HCT116 (cell line): Measurements from ENCODE around the gene PSMB5. TPM values are rescaled to one million over a fixed set of nuclear protein-coding genes. Genes with fewer than 3 reads are reported as not detected.

Experiments
- ATAC-seq: fragments of 200-7000 bp; cut with Tn5 transposase; 2 replicates; pipeline ENCODE4 v1.9.1; 2020; ENCODE audit warnings: mild to moderate bottlenecking, moderate library complexity
- BruUV-seq: library from RNA; stranded (reverse); fragments of 400-500 nt; replicated peaks from 2 replicates; lab custom pipeline; 2021; lab: Mats Ljungman, UMichigan
- CTCF ChIA-PET: fragments of 300-600 bp; sonication (Branson Sonifier 250); formaldehyde crosslinking; loops from one replicate; lab custom pipeline; 2021; ENCODE audit warnings: antibody characterized with exemption; lab: Charles Lee
- POLR2A ChIA-PET: fragments of 300-600, 350-600 bp; sonication (Branson Sonifier 250); formaldehyde crosslinking; loops from one replicate; lab custom pipeline; 2021; ENCODE audit warnings: antibody characterized with exemption; lab: Charles Lee
- RAD21 ChIA-PET, 2 experiments: fragments of 300-600 bp; sonication (Branson Sonifier 250); formaldehyde crosslinking; loops; one replicate each; lab custom pipeline; 2023; ENCODE audit warnings: low total read pairs in 2 of 2; ENCODE audit not compliant: uncharacterized antibody in 2 of 2, unreplicated experiment in 2 of 2, low non-redundant PET in 1 of 2; lab: Charles Lee
- DNase-seq: peaks from one replicate; pipeline ENCODE4 v3.0.0-alpha.2; 2010; ENCODE audit warnings: low read depth, low spot score
- H2AFZ ChIP-seq: fragments of 200-600 bp; shearing (Covaris generic), sonication (generic); 2 replicates; pipeline ENCODE4 v1.6.1; 2017; ENCODE audit warnings: low read depth, mixed run types, mixed read lengths, antibody characterized with exemption, low read length; ENCODE audit not compliant: poor library complexity, severe bottlenecking
- H3K27ac ChIP-seq: 2 replicates; pipeline ENCODE4 v1.5.1; 2012; ENCODE audit warnings: low read depth, low read length
- H3K27me3 ChIP-seq: fragments of 200-600 bp; sonication (generic); 2 replicates; pipeline ENCODE4 v1.6.1; 2016; ENCODE audit warnings: mixed run types, low read length, mixed read lengths; ENCODE audit not compliant: insufficient read depth
- H3K36me3 ChIP-seq, 2 experiments: fragments of 200-500 bp in 1 of 2; fragments of 200-600 bp in 1 of 2; sonication (Bioruptor generic) in 1 of 2; sonication (generic) in 1 of 2; 2 replicates each; pipeline versions ENCODE4 v1.5.1 to v1.6.1; 2014 to 2016; ENCODE audit warnings: low read length in 2 of 2, inconsistent platforms in 1 of 2, mixed read lengths in 1 of 2, mixed run types in 1 of 2; ENCODE audit not compliant: insufficient read depth in 2 of 2, control insufficient read depth in 1 of 2
- H3K4me1 ChIP-seq, 2 experiments: fragments of 200-600 bp in 1 of 2; sonication (generic) in 1 of 2; 2 replicates each; pipeline versions ENCODE4 v1.5.1 to v1.6.1; 2012 to 2017; ENCODE audit warnings: low read length in 2 of 2, inconsistent platforms in 1 of 2, mild to moderate bottlenecking in 1 of 2, mixed read lengths in 1 of 2, mixed run types in 1 of 2, moderate library complexity in 1 of 2; ENCODE audit not compliant: insufficient read depth in 2 of 2, control insufficient read depth in 1 of 2
- H3K4me2 ChIP-seq: fragments of 200-600 bp; sonication (generic); 2 replicates; pipeline ENCODE4 v1.6.1; 2017; ENCODE audit warnings: mixed run types, low read length, mixed read lengths
- H3K4me3 ChIP-seq, 2 experiments: fragments of 200-600 bp in 1 of 2; sonication (generic) in 1 of 2; replicated peaks in 1 of 2; 2 replicates each; pipeline ENCODE4 v1.5.1; 2011 to 2016; ENCODE audit warnings: low read length in 2 of 2, control low read depth in 1 of 2, low read depth in 1 of 2, mild to moderate bottlenecking in 1 of 2, mixed read lengths in 1 of 2, mixed run types in 1 of 2
- H3K79me2 ChIP-seq: fragments of 200-600 bp; sonication (generic); 2 replicates; pipeline ENCODE4 v1.6.1; 2017; ENCODE audit warnings: mild to moderate bottlenecking, mixed run types, low read length, moderate library complexity, mixed read lengths; ENCODE audit not compliant: insufficient read depth
- H3K9ac ChIP-seq: fragments of 200-600 bp; sonication (generic); 2 replicates; pipeline ENCODE4 v1.6.1; 2016; ENCODE audit warnings: low read length, mixed read lengths
- H3K9me2 ChIP-seq: fragments of 200-600 bp; sonication (generic), shearing (Covaris generic); 2 replicates; pipeline ENCODE4 v1.6.1; 2017; ENCODE audit warnings: mixed run types, mild to moderate bottlenecking, moderate library complexity; ENCODE audit not compliant: insufficient read depth
- H3K9me3 ChIP-seq, 2 experiments: fragments of 200-500 bp in 1 of 2; fragments of 200-600 bp in 1 of 2; sonication (Bioruptor generic) in 1 of 2; sonication (generic) in 1 of 2; 2 replicates each; pipeline ENCODE4 v1.6.1; 2014 to 2017; ENCODE audit warnings: low read length in 2 of 2, mixed read lengths in 2 of 2, inconsistent platforms in 1 of 2, low read depth in 1 of 2, mild to moderate bottlenecking in 1 of 2, mixed run types in 1 of 2, moderate library complexity in 1 of 2; ENCODE audit not compliant: control insufficient read depth in 1 of 2, insufficient read depth in 1 of 2
- H4K20me1 ChIP-seq: fragments of 200-600 bp; sonication (generic), shearing (Covaris generic); 2 replicates; pipeline ENCODE4 v1.6.1; 2017; ENCODE audit warnings: mixed run types, mild to moderate bottlenecking, moderate library complexity; ENCODE audit not compliant: insufficient read depth
- ATF3 ChIP-seq: IDR thresholded peaks from 2 replicates; pipeline ENCODE4 v1.6.1; 2012
- CBX3 ChIP-seq: IDR thresholded peaks from 2 replicates; pipeline ENCODE4 v1.6.1; 2012; ENCODE audit warnings: low read depth
- CEBPB ChIP-seq: IDR thresholded peaks from 2 replicates; pipeline ENCODE4 v1.6.1; 2012; ENCODE audit warnings: low read depth
- CTCF ChIP-seq, 3 experiments: fragments of 200-600 bp in 1 of 3; sonication (generic) in 1 of 3; IDR thresholded peaks in 2 of 3; conservative IDR thresholded peaks in 1 of 3; 2 replicates each; pipeline ENCODE4 v1.5.1; 2012 to 2017; ENCODE audit warnings: low read depth in 2 of 3, low read length in 2 of 3, antibody characterized with exemption in 1 of 3, borderline replicate concordance in 1 of 3, control low read depth in 1 of 3, mild to moderate bottlenecking in 1 of 3, mixed read lengths in 1 of 3, mixed run types in 1 of 3, moderate library complexity in 1 of 3; ENCODE audit not compliant: insufficient read depth in 1 of 3
- EGR1 ChIP-seq: IDR thresholded peaks from 2 replicates; pipeline ENCODE4 v1.6.1; 2012; ENCODE audit warnings: low read depth
- EZH2 ChIP-seq: fragments of 200-600 bp; sonication (generic); IDR thresholded peaks from 2 replicates; pipeline ENCODE4 v1.6.1; 2017; ENCODE audit warnings: antibody characterized with exemption, mixed run types
- EZH2phosphoT487 ChIP-seq: fragments of 200-600 bp; IDR thresholded peaks from 2 replicates; pipeline ENCODE4 v1.6.1; 2018; ENCODE audit warnings: antibody characterized with exemption, borderline replicate concordance
- FOSL1 ChIP-seq: IDR thresholded peaks from 2 replicates; pipeline ENCODE4 v1.6.1; 2012; ENCODE audit warnings: low read depth
- MAX ChIP-seq: IDR thresholded peaks from 2 replicates; pipeline ENCODE4 v1.6.1; 2012
- POLR2A ChIP-seq: IDR thresholded peaks from 2 replicates; pipeline ENCODE4 v1.7.0; 2011; ENCODE audit warnings: borderline replicate concordance; ENCODE audit not compliant: insufficient read depth, insufficient read length; ENCODE audit errors: extremely low read depth
- POLR2AphosphoS5 ChIP-seq: IDR thresholded peaks from 2 replicates; pipeline ENCODE4 v1.6.1; 2011; ENCODE audit warnings: mild to moderate bottlenecking, low read depth, low read length, moderate library complexity
- REST ChIP-seq: IDR thresholded peaks from 2 replicates; pipeline ENCODE4 v1.6.1; 2012; ENCODE audit warnings: low read depth
- SIN3A ChIP-seq: IDR thresholded peaks from 2 replicates; pipeline ENCODE4 v1.6.1; 2012; ENCODE audit warnings: low read depth
- SP1 ChIP-seq: IDR thresholded peaks from 2 replicates; pipeline ENCODE4 v1.6.1; 2012; ENCODE audit warnings: low read depth
- SRF ChIP-seq: IDR thresholded peaks from 2 replicates; pipeline ENCODE4 v1.6.1; 2012; ENCODE audit warnings: low read depth
- YY1 ChIP-seq: IDR thresholded peaks from 2 replicates; pipeline ENCODE4 v1.6.1; 2011; ENCODE audit warnings: low read length, low read depth, moderate library complexity, mild to moderate bottlenecking; ENCODE audit not compliant: insufficient replicate concordance; ENCODE audit errors: extremely low read depth
- ZBTB33 ChIP-seq: IDR thresholded peaks from 2 replicates; pipeline ENCODE4 v1.6.1; 2011; ENCODE audit warnings: mild to moderate bottlenecking, low read length, moderate library complexity; ENCODE audit not compliant: insufficient replicate concordance; ENCODE audit errors: extremely low read depth
- ZFX ChIP-seq: fragments of 450-650 bp; IDR thresholded peaks from 2 replicates; pipeline ENCODE4 v1.6.1; 2017
- ZNF274 ChIP-seq: fragments of 200-500 bp; sonication (Bioruptor generic); IDR thresholded peaks from 2 replicates; pipeline ENCODE4 v1.6.1; 2014; ENCODE audit warnings: mild to moderate bottlenecking, low read depth, low read length, inconsistent platforms
- intact Hi-C: fragments of 100-400 bp; cut with micrococcal nuclease; formaldehyde crosslinking; loops from 2 replicates; pipeline ENCODE4 v1.10.0; 2022
- total RNA-seq: library from RNA; stranded (reverse); gene quantifications from one replicate; pipeline ENCODE4 v1.2.1, GENCODE V29; 2021; ENCODE audit not compliant: unreplicated experiment

The PSMB5 gene
- total RNA-seq, 1 experiment from 2014 or later = 212 TPM

- H3K79me2 ChIP-seq = no peaks in the 10 kb centered on the region
- peaks cover 9% of the 10 kb centered on the region in 2 experiments for H3K4me1 ChIP-seq
- TF ChIP-seq REST (no peak), YY1 (no peak), POLR2A (no peak), EGR1 (no peak), FOSL1 (no peak), EZH2phosphoT487 (no peak), CEBPB (no peak), CBX3 (no peak), EZH2 (no peak), ZFX (no peak), ATF3 (no peak), ZBTB33 (no peak), SP1 (no peak), ZNF274 (no peak), POLR2AphosphoS5 (no peak), SRF (no peak), MAX (no peak), CTCF (IDR thresholded peaks at IDR 0.05 in 2 of 3, conservative IDR thresholded peaks at IDR 0.05 in 1 of 3; ENCODE audit: borderline replicate concordance in 1 of 3, insufficient read depth in 1 of 3, low read depth in 2 of 3, low read length in 2 of 3) (no peak), SIN3A (no peak)
- ChIA-PET RAD21 (interaction anchor here in 1 of 2 experiments (1.0 kb wide), 1 partner anchor 65 kb away, joined by 5 read pairs; no protein-coding TSS in a partner anchor), POLR2A (no interaction called here), CTCF (interaction anchor here (1.2 to 2.2 kb wide), 4 partner anchors 17 to 65 kb away, joined by 3 to 8 read pairs (median 7); no protein-coding TSS in a partner anchor)
- no peak overlapping the region for H3K9ac ChIP-seq
- H3K9me3 ChIP-seq = no peaks in the 10 kb centered on the region
- no peaks in the 10 kb centered on the region for H3K9me2 ChIP-seq
- H3K27ac ChIP-seq = no peak overlapping the region
- no peaks in the 10 kb centered on the region for H3K36me3 ChIP-seq
- no peak overlapping the region for H3K4me2 ChIP-seq
- no peaks in the 10 kb centered on the region for H4K20me1 ChIP-seq
- ATAC-seq (no peak), DNase-seq (no peak)
- intact Hi-C loops = no loop called here
- no peaks in the 10 kb centered on the region for H3K27me3 ChIP-seq
- BruUV-seq = no TSS peak
- H3K4me3 ChIP-seq = no peak overlapping the region
- no peak overlapping the region for H2AFZ ChIP-seq
These were observed 16.7 kb upstream of the PSMB5 start for GRCh38 chr14:23051141-23052057.
